HUES6 (cell line): ENCODE results near the gene ITPK1.

Experiments used
- H3K27ac ChIP-seq: 2 replicates; pipeline ENCODE4 v1.7.0; 2013; ENCODE audit warnings: low read depth, mild to moderate bottlenecking, low read length, inconsistent platforms
- H3K27me3 ChIP-seq: 2 replicates; pipeline ENCODE4 v1.6.1; 2013; ENCODE audit warnings: low read length; ENCODE audit not compliant: control insufficient read depth, insufficient read depth
- H3K36me3 ChIP-seq: 2 replicates; pipeline ENCODE4 v1.6.1; 2013; ENCODE audit warnings: low read length; ENCODE audit not compliant: control insufficient read depth, insufficient read depth
- H3K4me1 ChIP-seq: 2 replicates; pipeline ENCODE4 v1.6.1; 2013; ENCODE audit warnings: low read length; ENCODE audit not compliant: control insufficient read depth, insufficient read depth
- H3K4me3 ChIP-seq: 2 replicates; pipeline ENCODE4 v1.5.1; 2013; ENCODE audit warnings: low read depth, low read length
- H3K9ac ChIP-seq: one replicate; pipeline ENCODE4 v1.6.1; 2013; ENCODE audit warnings: mild to moderate bottlenecking, low read length
- H3K9me3 ChIP-seq: 2 replicates; pipeline ENCODE4 v1.6.1; 2013; ENCODE audit warnings: low read depth, low read length; ENCODE audit not compliant: control insufficient read depth, insufficient read depth

ITPK1 gene

DNA sequence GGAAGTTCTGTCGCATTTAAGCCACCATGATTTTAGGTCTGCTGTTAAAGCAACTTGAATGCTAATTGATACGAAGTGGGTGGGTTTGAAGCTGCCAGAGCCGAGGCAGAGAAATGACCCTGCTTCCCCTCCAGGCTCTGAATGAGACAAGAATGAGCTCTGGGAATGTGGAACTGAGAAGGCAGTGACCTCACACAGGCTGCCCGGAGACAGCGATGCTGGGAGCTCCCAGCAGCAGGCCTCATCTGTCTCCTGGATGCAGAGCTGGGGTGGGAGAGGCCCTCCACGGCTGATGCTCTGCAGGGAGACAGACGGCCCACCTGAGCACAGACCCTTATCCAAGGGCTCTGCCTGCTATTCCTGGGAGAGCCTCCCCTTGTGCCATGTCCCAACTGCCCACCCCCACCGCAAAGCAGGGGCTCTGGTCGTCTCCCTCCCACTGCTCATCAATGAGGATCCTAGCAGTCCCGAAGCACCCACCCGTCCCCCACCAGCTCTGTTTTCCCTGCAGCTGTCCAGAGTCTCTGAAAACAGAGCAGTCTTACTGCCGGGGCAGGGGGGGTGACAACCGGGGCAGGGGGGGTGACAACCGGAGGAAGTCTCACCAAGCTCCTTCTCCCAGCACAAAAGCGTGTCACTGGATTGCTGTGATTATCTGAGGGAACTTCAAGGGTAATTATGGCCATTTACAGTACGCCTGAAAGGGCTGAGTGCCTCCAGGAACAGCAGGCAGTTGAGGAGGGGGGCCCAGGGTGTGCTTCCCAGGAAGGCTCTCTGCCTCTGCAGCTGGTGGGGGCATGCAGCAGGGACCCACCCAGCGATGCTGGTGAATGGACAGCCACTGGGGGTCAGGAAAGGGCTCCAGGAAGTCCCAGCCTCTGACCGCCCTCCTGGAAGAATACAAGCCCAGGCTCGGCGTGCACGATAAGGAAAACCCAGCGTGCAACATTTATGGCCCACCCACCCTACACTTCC lies 125.0 kb downstream of the ITPK1 start:
- Histone ChIP-seq H3K4me3 (no peak overlapping the region), H3K9me3 (no peaks in the 10 kb centered on the region), H3K27me3 (no peaks in the 10 kb centered on the region), H3K9ac (no peak overlapping the region), H3K27ac (no peak overlapping the region), H3K4me1 (peaks cover 17% of the 10 kb centered on the region), H3K36me3 (peaks cover 15% of the 10 kb centered on the region)

DNA sequence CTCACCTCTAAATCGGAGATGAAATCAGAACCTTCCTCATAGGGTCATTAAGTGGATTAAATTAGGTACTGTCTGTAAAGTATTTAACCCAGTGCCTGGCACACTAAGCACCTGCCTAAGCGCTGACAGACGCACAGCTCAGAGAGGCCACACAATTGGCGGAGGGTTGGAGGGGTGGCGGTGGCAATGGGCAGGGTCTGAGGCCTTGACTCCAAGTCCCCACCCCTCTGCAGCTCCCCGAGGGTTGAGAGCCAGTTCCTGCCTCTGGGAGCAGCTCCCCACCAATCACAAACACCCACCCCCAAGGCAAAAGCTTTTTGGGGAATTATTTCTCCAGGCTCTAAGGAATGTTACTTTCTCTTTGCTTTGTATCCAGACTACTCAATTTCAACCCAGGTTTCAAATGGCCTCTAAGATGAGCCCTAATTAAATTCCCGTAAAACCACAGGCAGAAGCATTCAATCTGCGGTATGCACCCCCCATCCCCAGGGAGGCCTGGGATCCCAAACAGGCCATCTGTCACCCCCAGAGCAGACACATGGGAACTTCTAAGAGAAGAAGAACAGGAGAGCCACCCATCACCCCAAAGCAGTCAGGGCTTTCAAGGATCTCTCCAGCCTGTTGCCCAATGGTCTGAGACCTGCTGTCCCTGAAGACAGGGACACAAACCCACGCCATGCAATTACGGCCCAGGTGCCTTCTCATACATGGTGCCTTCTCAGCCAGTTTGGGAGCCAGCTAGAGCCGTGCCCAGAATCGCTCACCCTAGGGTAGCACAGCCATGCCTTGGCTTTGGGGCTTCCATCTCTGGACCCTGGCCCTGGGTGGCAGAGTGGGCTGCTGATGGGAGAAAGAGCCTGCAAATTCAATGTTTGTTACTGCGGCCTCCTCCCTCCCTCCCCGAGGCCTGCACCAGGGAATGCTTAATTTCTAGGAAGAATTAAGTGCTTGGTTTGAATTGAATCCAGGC lies 126.7 kb downstream of the ITPK1 start:
- H3K27me3 ChIP-seq = no peaks in the 10 kb centered on the region
- H3K4me3 ChIP-seq = no peak overlapping the region
- H3K9ac ChIP-seq = no peak overlapping the region
- H3K27ac ChIP-seq = no peak overlapping the region
- H3K4me1 ChIP-seq = peaks cover 4% of the 10 kb centered on the region; the same call in 1 of the 2 replicates
- no peaks in the 10 kb centered on the region for H3K9me3 ChIP-seq
- peaks cover 15% of the 10 kb centered on the region for H3K36me3 ChIP-seq

DNA sequence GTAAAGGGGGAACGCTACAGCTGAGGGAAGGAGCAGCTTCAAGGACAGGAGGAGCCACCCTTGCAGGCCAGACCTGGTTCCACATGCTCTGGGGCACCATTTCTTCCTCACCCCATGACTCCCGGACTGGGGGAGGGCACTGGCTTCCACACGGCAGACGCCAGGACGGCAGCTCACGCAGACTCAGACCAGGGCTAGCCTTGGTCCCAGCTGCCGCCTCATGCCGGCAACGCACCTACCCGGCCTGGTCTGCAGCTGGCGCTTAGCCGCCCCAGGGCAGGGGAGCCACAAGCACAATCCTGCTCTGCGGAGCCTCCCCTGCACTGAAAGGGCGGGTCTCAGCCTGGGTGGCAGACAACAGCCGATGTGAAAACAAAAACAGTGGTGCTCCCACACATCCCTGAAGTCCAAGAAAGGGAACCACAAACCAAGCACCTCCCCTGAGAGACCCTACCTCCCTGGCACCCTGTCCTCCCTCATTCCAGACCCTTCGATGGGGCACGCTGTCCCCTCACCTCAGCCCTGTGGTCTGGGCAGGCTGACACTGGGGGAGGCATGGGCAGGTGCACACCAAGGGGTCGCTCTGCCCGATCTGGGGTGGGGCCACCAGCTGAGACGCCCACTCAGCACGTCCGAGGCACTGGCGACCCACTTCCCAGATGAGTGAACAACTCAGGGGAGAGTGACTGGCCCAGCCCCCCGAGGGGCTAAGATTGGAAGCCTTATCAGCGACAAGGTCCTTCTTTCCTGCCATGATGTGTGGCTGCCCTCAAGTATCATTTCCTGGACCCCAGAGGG lies 127.8 kb downstream of the ITPK1 start:
- Histone ChIP-seq H3K27me3 (no peaks in the 10 kb centered on the region), H3K36me3 (peaks cover 9% of the 10 kb centered on the region; the same call in 1 of the 2 replicates), H3K4me3 (no peak overlapping the region), H3K27ac (no peak overlapping the region), H3K9me3 (peaks cover 2% of the 10 kb centered on the region; the same call in 1 of the 2 replicates), H3K9ac (no peak overlapping the region), H3K4me1 (peaks cover 4% of the 10 kb centered on the region; the same call in 1 of the 2 replicates)

DNA sequence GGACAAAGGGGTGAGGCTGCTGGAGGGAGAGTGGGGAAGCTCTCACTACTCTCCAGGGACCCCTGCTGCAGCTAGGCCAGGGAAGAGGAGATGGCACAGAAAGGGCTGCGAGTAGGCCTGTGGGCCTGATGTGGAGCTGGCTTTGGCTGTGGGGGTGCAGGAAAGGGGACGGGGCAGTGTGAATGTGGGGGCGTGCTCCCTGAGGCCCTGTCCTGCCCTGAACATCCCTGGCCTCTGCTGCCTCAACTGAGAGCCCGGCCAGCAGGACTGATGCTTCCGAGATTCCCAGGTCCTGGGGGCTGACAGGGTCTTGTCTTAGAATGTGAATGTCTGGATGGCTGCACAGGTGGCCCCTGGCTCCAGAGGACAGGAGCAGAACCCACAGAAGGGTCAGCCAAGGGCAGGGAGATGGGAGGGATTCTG lies 128.6 kb downstream of the ITPK1 start:
- H3K9ac ChIP-seq = no peak overlapping the region
- H3K4me3 ChIP-seq = no peak overlapping the region
- H3K4me1 ChIP-seq = peaks cover 4% of the 10 kb centered on the region; the same call in 1 of the 2 replicates
- H3K36me3 ChIP-seq = peaks cover 9% of the 10 kb centered on the region; the same call in 1 of the 2 replicates
- H3K9me3 ChIP-seq = peaks cover 3% of the 10 kb centered on the region; the same call in 1 of the 2 replicates
- H3K27ac ChIP-seq = no peak overlapping the region
- no peaks in the 10 kb centered on the region for H3K27me3 ChIP-seq

DNA sequence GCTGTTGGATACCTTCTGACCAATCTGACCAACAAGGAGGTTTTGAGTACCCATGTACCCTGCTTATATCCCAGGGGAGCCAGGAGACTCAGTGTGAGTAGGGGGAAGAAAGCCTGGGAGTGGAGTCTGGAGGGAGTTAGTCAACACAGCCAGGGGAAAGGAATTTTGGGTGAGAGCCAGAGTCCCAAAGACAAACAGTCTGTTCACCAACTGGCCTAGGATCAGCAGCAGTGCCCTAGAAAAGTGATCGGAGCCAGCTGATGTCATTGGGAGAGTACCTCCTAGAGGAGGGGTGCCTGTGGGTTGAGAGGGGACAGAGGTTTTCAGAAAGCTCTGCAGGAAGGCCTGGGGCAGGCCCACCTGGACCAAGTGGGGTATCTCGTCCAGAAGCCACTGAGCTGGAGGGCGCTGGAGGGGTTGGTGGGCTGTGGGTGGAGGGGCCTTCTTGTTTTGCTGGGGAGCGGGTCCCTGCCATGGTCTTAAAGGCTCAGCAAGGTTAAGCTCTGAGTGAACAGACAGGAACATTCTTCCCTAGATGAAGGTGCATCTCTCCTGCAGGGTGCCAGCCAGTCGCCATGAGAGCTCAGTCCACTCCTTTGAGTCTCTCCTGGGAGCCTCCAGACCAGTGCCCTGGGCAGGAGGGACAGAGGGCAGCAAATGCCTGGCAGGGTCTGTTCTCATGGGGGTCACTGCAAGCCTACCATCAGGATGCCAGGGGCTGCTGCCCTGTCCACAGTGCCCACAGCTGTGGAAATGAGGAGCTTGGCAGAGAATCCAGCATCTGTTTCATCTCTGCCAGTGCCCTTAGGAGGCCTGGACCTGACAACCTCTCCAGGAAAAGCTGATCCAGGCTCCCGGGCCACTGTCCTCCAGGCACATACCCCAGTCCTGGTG lies 129.2 kb downstream of the ITPK1 start:
- Histone ChIP-seq H3K27ac (no peak overlapping the region), H3K9me3 (peaks cover 3% of the 10 kb centered on the region; the same call in 1 of the 2 replicates), H3K36me3 (peaks cover 11% of the 10 kb centered on the region; the same call in 1 of the 2 replicates), H3K4me1 (peaks cover 3% of the 10 kb centered on the region; the same call in 1 of the 2 replicates), H3K4me3 (no peak overlapping the region), H3K27me3 (no peaks in the 10 kb centered on the region), H3K9ac (no peak overlapping the region)

DNA sequence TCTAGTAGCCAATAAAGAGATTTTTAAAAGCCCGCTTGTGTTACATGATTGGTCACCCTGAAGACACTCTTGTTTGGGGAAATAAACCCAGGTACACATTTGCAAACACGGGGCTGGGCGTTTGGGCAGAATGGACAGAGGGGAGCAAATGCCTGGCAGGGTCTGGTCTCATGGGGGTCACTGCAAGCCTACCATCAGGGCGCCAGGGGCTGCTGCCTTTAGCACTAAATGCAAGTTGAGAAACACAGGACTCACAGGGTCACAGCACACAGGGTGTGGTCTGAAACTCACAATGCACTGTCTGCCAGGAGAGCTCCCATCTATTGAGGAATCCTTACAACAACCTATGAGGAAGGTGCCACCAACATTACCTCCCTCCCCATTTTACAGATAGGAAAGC lies 130.2 kb downstream of the ITPK1 start:
- Histone ChIP-seq H3K4me3 (no peak overlapping the region), H3K9me3 (peaks cover 6% of the 10 kb centered on the region; the same call in 1 of the 2 replicates)

DNA sequence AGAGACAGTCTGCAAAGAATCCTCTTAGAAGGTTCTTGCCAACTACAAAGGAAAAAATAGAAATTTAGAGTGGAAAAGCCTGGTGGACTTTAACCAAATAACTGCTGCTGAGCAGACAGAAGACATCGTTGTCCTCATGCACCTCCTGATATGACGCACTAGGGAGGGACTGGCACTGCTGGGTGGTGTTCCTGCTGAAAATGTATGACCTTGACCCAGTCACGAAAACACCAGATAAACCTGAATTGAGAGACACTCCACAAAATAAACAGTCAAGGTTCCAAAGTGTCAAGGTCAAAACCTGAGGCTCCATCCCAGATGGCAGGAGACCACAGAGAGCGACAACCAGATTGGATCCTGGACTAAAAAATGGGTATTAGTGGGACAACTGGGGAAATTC lies 130.8 kb downstream of the ITPK1 start:
- H3K27ac ChIP-seq = no peak overlapping the region
- H3K27me3 ChIP-seq = no peaks in the 10 kb centered on the region
- peaks cover 13% of the 10 kb centered on the region; the same call in 1 of the 2 replicates for H3K36me3 ChIP-seq
- no peak overlapping the region for H3K9ac ChIP-seq
- no peak overlapping the region for H3K4me3 ChIP-seq
- no peaks in the 10 kb centered on the region; the same call in 1 of the 2 replicates for H3K4me1 ChIP-seq
- peaks cover 11% of the 10 kb centered on the region for H3K9me3 ChIP-seq

More for the DNA sequence above, 130.2 kb downstream of the ITPK1 start:
- H3K9ac ChIP-seq = no peak overlapping the region
- H3K4me1 ChIP-seq = no peaks in the 10 kb centered on the region; the same call in 1 of the 2 replicates
- no peak overlapping the region for H3K27ac ChIP-seq
- peaks cover 13% of the 10 kb centered on the region; the same call in 1 of the 2 replicates for H3K36me3 ChIP-seq
- no peaks in the 10 kb centered on the region for H3K27me3 ChIP-seq

DNA sequence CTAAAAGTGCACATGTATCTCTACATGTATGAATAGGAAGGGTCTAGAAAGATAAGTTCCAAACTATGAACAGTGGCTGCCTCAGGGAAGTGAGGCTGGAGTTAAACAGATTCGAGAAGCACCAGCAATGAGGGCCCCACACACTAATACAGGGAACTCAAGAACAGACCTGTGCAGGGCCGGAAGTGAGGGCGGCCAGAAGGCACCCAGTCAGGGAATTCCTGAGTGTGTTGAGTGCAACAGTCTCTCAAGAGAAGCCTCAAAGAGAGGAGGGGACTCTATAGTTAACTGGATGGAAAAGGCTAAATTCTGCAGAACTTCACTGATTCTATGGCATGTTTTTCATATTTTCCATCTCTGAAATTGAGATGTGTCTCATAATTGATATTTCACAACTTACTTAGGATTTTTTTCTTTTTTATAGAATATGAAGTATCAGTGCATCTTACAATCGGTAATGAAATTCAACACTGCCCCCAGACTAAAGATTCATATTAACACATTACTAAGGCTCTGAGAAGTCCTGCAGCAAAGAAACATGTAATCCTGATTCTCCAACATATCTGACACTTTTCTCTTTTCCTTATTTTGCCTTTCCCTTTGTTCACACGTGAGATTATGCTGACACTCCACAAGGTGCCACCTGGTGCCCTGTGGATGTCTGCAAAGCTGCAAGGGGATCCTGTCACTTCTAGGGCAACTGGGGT lies 131.5 kb downstream of the ITPK1 start:
- Histone ChIP-seq H3K27ac (no peak overlapping the region), H3K4me1 (no peaks in the 10 kb centered on the region; the same call in 1 of the 2 replicates), H3K4me3 (no peak overlapping the region), H3K27me3 (no peaks in the 10 kb centered on the region), H3K36me3 (peaks cover 13% of the 10 kb centered on the region; the same call in 1 of the 2 replicates), H3K9ac (no peak overlapping the region), H3K9me3 (peaks cover 17% of the 10 kb centered on the region)

DNA sequence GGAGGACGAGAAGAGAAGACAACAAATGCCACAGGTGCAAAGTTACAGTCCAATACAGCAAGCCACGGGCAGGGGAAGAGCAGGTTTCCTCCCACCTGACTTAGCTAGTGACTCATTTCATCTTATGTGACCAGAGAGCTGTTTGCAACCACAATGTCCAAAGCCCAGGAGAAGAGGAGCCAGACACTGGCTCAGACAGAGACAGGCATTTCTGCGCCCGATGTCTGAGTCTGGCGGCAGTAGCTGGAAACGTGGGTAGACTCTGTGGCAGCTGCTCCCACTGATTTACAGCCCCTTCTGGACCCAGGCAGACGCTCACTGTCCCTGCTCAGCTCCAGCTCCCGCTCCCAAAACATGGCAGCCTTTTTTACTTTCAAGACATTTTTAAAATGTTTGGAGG lies 132.8 kb downstream of the ITPK1 start:
- no peak overlapping the region for H3K9ac ChIP-seq
- no peaks in the 10 kb centered on the region for H3K4me1 ChIP-seq
- H3K9me3 ChIP-seq = peaks cover 30% of the 10 kb centered on the region
- H3K27me3 ChIP-seq = no peaks in the 10 kb centered on the region
- H3K4me3 ChIP-seq = no peak overlapping the region
- no peak overlapping the region for H3K27ac ChIP-seq
- H3K36me3 ChIP-seq = peaks cover 15% of the 10 kb centered on the region; the same call in 1 of the 2 replicates
